Sigmoid colon (tissue), 4 donors: ENCODE data around the gene RBFOX2.

ENCODE experiments used
- POLR2A ChIP-seq, 2 donors: fragments of 450-650 bp; IDR thresholded peaks; one replicate each; pipeline ENCODE4 v1.6.1; 2016; ENCODE audit warnings: antibody characterized with exemption in 2 of 2, mild to moderate bottlenecking in 2 of 2, moderate library complexity in 2 of 2
- POLR2AphosphoS5 ChIP-seq, 4 donors: sonication (generic); formaldehyde crosslinking; IDR thresholded peaks; one replicate each; pipeline ENCODE4 v1.6.1; 2017; ENCODE audit warnings: antibody characterized with exemption in 4 of 4
- TF ChIP-seq, protein P1 (sequence below), 4 experiments: fragments of 450-650 bp in 3 of 4; fragments of 200-600 bp in 1 of 4; IDR thresholded peaks; one replicate each; pipeline ENCODE4 v1.5.1; 2016 to 2019; ENCODE audit warnings: antibody characterized with exemption in 4 of 4, mild to moderate bottlenecking in 3 of 4, moderate library complexity in 2 of 4

DNA sequence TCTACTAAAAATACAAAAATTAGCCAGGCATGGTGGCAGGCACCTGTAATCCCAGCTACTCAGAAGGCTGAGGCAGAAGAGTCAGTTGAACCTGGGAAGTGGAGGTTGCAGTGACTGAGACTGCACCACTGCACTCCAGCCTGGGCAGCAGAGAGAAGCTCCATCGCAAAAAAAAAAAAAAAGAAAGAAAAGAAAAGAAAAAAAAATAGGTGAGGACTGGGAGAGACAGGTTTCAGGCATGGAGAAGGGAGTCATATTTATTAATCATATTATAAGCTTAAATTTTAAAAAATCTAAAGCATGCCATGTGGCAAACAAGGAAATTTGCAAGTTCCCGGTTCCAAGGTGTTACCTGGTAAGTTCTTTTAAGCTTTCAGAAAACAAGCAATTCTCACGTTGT is 311.1 kb downstream of the RBFOX2 start, which contains the start of gene APOL5:
- TF ChIP-seq, protein P1, sequence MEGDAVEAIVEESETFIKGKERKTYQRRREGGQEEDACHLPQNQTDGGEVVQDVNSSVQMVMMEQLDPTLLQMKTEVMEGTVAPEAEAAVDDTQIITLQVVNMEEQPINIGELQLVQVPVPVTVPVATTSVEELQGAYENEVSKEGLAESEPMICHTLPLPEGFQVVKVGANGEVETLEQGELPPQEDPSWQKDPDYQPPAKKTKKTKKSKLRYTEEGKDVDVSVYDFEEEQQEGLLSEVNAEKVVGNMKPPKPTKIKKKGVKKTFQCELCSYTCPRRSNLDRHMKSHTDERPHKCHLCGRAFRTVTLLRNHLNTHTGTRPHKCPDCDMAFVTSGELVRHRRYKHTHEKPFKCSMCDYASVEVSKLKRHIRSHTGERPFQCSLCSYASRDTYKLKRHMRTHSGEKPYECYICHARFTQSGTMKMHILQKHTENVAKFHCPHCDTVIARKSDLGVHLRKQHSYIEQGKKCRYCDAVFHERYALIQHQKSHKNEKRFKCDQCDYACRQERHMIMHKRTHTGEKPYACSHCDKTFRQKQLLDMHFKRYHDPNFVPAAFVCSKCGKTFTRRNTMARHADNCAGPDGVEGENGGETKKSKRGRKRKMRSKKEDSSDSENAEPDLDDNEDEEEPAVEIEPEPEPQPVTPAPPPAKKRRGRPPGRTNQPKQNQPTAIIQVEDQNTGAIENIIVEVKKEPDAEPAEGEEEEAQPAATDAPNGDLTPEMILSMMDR (IDR thresholded peaks at IDR 0.05): no peak
- TF ChIP-seq POLR2A (IDR thresholded peaks at IDR 0.05) (no peak), POLR2AphosphoS5 (IDR thresholded peaks at IDR 0.05) (no peak)
